HepG2 (cell line): ENCODE results near the gene NFYB. TPM values are rescaled to one million over a fixed set of nuclear protein-coding genes. Genes with fewer than 3 reads are reported as not detected.

Experiments used
- FLYWCH1 ChIP-seq: sonication (generic); formaldehyde crosslinking; IDR thresholded peaks from 2 replicates; pipeline ENCODE4 v1.8.1; 2023; ENCODE audit warnings: mild to moderate bottlenecking, missing genetic modification reagents
- HDAC2 ChIP-seq: sonication (generic); formaldehyde crosslinking; IDR thresholded peaks from 2 replicates; pipeline ENCODE4 v1.4.0; 2020; ENCODE audit warnings: missing genetic modification reagents
- MLX ChIP-seq: IDR thresholded peaks from 2 replicates; pipeline ENCODE4 v1.6.1; 2016
- PHF5A ChIP-seq: IDR thresholded peaks from one replicate; pipeline ENCODE4 v1.6.1; 2018; ENCODE audit warnings: low read depth, missing genetic modification reagents; ENCODE audit not compliant: unreplicated experiment
- RBM22 ChIP-seq: fragments of 200-400 bp; formaldehyde crosslinking; optimal IDR thresholded peaks from 2 replicates; pipeline ENCODE3; 2017; ENCODE audit warnings: mild to moderate bottlenecking, low read length, moderate library complexity
- REL ChIP-seq: sonication (generic); formaldehyde crosslinking; conservative IDR thresholded peaks from 2 replicates; pipeline ENCODE4 v1.8.0; 2022; ENCODE audit warnings: mild to moderate bottlenecking, missing genetic modification reagents, moderate library complexity
- RFXANK ChIP-seq: IDR thresholded peaks from 2 replicates; pipeline ENCODE4 v1.6.1; 2016
- SATB2 ChIP-seq: sonication (generic); formaldehyde crosslinking; IDR thresholded peaks from 2 replicates; pipeline ENCODE4 v1.5.0; 2020; ENCODE audit warnings: missing genetic modification reagents
- SRSF1 ChIP-seq: fragments of 200-400 bp; formaldehyde crosslinking; optimal IDR thresholded peaks from 2 replicates; pipeline ENCODE3; 2017; ENCODE audit warnings: mild to moderate bottlenecking, low read depth, low read length, moderate library complexity
- SSRP1 ChIP-seq: IDR thresholded peaks from 2 replicates; pipeline ENCODE4 v1.6.1; 2016; ENCODE audit warnings: control low read depth
- STAT5B ChIP-seq: sonication (generic); formaldehyde crosslinking; IDR thresholded peaks from 2 replicates; pipeline ENCODE4 v1.4.0; 2020; ENCODE audit warnings: missing genetic modification reagents
- SUZ12 ChIP-seq: fragments of 150-350 bp; IDR thresholded peaks from 2 replicates; pipeline ENCODE4 v1.6.1; 2014; ENCODE audit warnings: low read depth, low read length
- THYN1 ChIP-seq: sonication (generic); formaldehyde crosslinking; IDR thresholded peaks from 2 replicates; pipeline ENCODE4 v1.8.1; 2023; ENCODE audit warnings: low read depth, mild to moderate bottlenecking, moderate library complexity, missing genetic modification reagents, borderline replicate concordance
- TMF1 ChIP-seq: sonication (generic); formaldehyde crosslinking; IDR thresholded peaks from 2 replicates; pipeline ENCODE4 v1.8.1; 2022; ENCODE audit warnings: low read depth, missing genetic modification reagents
- ZHX2 ChIP-seq, 2 experiments: sonication (generic) in 1 of 2; formaldehyde crosslinking in 1 of 2; IDR thresholded peaks; 2 replicates each; pipeline versions ENCODE4 v1.6.1 to v1.9.0; 2014 to 2022; ENCODE audit warnings: antibody characterized with exemption in 1 of 2, borderline replicate concordance in 1 of 2, inconsistent platforms in 1 of 2, low read depth in 1 of 2, missing genetic modification reagents in 1 of 2
- ZNF354B ChIP-seq: sonication (generic); formaldehyde crosslinking; IDR thresholded peaks from 2 replicates; pipeline ENCODE4 v1.8.0; 2022; ENCODE audit warnings: mild to moderate bottlenecking, missing genetic modification reagents
- ZNF678 ChIP-seq: sonication (generic); formaldehyde crosslinking; IDR thresholded peaks from 2 replicates; pipeline ENCODE4 v1.4.0; 2020; ENCODE audit warnings: mild to moderate bottlenecking, missing genetic modification reagents
- polyA plus RNA-seq, 8 experiments: library from polyadenylated mRNA; depleted of rRNA in 3 of 8; stranded (reverse) in 7 of 8; unstranded in 1 of 8; fragments of >200 nt; fragmentation: Illumina TruSeq in 4 of 8; extraction: Trizol in 4 of 8; gene quantifications; 2 replicates each; pipeline versions ENCODE4 v1.2.1 to v1.2.3, GENCODE V29; 2011 to 2016; ENCODE audit warnings: low read depth in 4 of 8, missing spikeins in 1 of 8, mixed read lengths in 1 of 8; ENCODE audit not compliant: insufficient read depth in 1 of 8
- total RNA-seq, 5 experiments: library from RNA; depleted of rRNA; stranded (reverse); fragments of >200 nt; fragmentation: Illumina TruSeq; extraction: Trizol; gene quantifications; 2 replicates each; pipeline ENCODE4 v1.2.3, GENCODE V29; 2016; ENCODE audit warnings: low read depth in 1 of 5

NFYB gene
- total and polyA plus RNA-seq, 2 of the 13 experiments (the other 11 are each of a cell fraction or from before 2014, with no cell fraction given): 18.7 to 36.6 TPM

- TF ChIP-seq ZHX2 (IDR thresholded peaks at IDR 0.05; ENCODE audit: low read depth) (no peak), ZHX2 (CRISPR knock-in tag; IDR thresholded peaks at IDR 0.05; ENCODE audit: borderline replicate concordance) (no peak), MLX (CRISPR knock-in tag) (no peak), FLYWCH1 (CRISPR knock-in tag) (no peak), STAT5B (CRISPR knock-in tag) (no peak), SATB2 (CRISPR knock-in tag) (no peak), REL (CRISPR knock-in tag) (no peak), SUZ12 (no peak), ZNF354B (CRISPR knock-in tag) (no peak), SRSF1 (no peak), RBM22 (no peak), HDAC2 (CRISPR knock-in tag) (no peak), ZNF678 (CRISPR knock-in tag) (no peak), RFXANK (no peak), TMF1 (no peak), THYN1 (no peak), SSRP1 (no peak), PHF5A (no peak)
Measured at GRCh38 chr12:104079024-104079423, 59.0 kb downstream of the NFYB start (continued).
